Measurements from ENCODE around the gene GPRC5B.

GPRC5B gene

DNA sequence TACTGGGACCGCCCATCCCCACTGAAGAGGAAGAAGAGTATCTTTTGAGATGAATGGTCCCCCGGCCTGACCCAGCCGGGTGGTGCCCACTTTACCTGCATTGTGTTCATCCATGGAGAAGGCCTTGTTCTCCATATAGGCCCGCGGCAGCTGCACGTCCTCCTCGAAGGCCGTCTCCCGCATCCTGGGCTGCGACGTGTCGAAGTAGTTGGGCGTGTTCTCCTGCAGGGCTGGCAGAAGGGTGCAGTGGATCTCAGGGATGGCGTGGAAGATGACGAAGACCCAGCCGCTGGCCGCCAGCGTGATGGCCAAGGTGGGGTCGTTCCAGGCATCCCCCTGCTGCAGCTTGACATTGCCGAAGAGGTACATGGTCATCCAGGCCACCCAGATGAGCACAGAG, 12.9 kb downstream of the GPRC5B start:
- DNase-seq (ENCODE audit: low spot score) = no peak

DNA sequence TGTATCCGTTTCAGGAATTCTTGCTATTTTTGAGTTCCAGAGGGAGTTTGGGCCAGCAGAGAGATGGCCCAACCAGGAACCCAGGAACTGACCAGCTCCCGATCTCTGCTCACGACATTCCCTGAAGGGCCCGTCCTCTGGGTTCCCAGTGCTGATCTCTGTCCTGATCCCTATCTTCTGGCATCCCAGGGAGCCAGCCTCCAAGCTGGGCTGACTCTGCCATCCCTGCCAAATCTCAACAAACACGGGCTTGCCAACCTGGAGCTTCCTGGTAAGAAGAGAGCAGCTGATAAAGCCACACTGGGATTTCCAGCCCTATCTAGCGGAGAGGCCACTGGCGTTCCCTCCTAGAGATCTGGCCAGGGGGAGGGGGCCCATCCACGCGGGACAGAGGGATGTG, 16.2 kb downstream of the GPRC5B start:
- peak; percentile 46 for DNase-seq (ENCODE audit: low spot score)

DNA sequence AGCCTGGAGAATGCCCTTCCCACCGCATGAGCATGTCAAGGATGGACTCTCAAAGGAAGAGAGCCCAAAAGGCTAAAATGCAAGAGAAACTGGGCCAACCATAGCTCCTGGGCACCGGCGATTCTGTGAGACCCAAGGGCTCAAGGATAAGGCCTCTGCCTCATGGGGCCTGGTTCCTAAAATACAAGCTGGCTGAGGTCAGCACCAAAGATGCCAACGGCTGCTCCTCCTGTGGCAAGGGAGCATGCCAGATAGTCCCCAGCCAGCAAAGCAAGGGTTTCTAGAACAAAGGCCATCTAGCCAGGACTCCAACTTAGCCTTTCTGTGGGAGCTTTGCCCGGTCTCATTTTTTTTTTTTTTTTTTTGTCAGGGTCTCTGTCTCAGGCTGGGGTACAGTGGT, 20.1 kb downstream of the GPRC5B start:
- DNase-seq (ENCODE audit: low spot score) = peak; percentile 80

DNA sequence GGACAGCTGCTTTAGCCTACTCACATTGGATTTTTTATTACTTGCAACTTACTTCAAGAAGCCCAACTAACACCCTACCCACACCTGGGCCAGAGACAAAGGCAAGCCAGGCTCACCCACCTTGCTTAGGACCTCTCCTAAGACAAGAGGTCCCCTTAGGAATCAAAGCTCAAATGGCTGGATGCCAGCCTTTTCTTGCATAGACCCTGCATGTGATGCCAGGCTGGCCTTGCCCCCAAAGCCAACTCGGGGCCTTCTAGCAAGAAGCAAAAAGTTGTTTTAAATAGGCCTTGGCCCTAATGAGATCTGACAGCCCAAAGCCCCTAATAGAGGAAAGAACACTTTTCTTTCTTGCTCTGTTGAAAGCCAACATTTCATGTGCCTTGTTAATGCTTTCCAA, 20.7 kb downstream of the GPRC5B start:
- DNase-seq (ENCODE audit: low spot score) = no peak

DNA sequence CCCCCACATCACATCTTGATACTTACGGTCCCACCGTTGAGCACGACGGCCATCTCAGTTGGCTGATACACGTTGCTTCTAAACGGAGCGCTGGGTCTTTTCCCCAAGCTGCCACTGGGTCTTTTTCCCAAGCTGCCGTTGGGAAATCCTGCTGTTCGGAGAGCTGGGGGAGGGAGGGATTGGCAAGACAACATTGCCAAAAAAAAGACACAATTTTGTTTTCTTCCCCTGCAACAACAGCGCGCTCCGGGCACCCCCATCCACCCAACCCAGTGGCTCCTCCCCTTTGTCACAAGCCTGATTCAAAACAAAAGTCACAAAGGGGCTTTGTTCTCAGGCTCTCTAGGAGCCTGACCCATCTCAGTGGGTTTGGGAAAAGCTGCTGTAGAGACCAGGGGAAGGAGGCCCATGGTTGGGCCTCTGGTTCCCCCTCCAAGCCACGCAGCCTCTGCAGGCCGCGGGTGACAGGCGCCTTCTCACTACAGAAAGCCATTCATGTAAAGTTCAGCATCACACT, 22.8 kb downstream of the GPRC5B start:
- DNase-seq (ENCODE audit: low spot score) = peak; percentile 59

DNA sequence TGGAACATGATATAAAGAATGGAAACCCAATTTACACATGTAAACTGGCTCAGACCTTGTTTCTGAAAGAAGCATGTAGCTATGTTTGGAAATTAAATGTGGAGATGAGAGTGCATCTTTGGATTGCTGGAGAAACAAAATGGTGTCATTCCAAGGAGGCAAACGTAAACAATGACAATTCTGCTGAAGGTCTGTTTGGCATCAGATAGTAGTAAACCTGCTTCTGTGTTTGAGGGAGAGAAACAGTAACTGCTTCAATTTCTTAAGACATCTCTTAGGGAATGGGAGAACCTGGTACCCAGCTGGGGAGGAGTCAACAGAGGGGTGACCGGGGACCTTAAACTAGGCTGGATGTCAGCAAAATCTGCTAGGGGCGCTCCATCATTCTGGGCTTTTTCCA, 23.5 kb downstream of the GPRC5B start:
- peak; percentile 38 for DNase-seq (ENCODE audit: low spot score)

DNA sequence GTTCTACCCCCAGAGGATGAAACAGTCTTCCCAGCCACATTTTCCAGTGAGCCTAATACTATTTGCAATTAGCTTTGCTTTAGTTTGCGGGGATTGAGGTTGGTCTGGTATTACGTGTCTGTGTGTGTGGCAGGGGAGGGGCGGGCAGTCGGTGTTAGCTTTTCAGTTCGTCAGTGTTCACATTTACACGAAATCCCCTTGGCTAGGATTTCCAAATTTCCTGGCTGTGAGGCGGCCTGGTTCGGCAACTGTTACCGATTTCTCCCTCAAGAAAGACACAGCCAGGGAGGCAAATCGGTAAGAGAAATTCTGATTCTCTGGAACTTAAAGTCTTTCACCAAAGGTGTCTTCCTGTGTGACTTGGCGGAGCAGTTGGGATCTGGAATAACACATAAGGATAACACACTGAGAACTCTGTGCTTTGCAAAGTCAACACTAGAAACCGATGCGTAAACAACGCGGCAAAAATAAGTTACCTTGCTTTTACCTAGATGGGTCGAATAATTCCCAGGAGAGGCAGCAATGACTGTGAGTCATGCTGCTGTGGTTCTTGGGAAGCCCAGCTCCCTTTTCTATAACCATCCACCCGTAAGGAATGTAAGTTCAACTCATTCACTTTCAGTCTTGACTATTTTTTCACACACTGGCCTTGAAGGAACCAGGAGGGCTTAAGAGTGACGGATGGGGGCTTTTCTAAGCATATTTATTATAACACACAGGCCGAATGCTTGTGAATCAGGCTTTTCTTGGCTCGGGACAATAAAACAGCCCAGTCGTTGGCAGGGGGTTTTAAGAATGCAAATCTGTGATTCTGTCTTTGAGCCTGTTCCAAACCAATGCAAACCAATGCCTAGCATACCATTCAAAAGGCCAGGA, 24.2 kb downstream of the GPRC5B start:
- DNase-seq (ENCODE audit: low spot score) = peak; percentile 60

DNA sequence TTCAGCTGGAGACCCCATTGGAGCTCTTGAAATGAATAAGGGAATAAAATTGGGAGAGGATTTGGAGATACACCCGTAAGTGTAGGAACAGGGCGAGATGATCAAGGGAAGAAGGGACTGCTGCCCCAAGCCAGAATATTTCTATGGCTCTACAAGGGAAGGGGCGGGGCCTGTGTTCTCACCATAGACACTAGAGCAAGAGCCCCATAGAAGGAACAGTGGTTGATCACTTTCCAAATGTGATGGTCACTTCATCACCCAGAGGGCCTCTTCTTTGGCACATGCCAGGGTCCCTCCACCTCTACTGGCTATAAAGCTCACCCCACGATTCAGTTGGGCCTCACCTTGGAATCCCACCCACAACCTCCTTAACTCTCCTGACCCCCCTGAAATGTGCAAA, 25.0 kb downstream of the GPRC5B start:
- no peak for DNase-seq (ENCODE audit: low spot score)

DNA sequence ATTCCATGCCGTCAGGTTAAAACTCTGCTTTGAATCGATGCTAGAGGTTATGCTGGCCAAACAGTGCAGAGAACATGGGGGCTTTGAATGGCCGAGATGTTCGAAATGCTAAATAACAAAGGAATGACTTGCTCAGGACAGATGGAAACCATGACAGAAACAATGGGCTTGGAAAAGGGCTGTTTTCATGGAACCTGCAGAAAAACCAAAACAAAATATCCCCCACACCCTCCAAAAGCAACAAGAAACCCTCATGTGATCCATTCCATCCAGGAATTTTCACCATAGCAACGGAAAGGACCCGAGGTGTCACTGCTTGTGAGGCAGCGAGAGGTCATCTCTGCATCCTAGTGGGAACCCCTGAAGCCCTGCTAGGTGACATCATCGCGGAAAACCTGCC, 25.5 kb downstream of the GPRC5B start:
- DNase-seq (ENCODE audit: low spot score) = no peak

DNA sequence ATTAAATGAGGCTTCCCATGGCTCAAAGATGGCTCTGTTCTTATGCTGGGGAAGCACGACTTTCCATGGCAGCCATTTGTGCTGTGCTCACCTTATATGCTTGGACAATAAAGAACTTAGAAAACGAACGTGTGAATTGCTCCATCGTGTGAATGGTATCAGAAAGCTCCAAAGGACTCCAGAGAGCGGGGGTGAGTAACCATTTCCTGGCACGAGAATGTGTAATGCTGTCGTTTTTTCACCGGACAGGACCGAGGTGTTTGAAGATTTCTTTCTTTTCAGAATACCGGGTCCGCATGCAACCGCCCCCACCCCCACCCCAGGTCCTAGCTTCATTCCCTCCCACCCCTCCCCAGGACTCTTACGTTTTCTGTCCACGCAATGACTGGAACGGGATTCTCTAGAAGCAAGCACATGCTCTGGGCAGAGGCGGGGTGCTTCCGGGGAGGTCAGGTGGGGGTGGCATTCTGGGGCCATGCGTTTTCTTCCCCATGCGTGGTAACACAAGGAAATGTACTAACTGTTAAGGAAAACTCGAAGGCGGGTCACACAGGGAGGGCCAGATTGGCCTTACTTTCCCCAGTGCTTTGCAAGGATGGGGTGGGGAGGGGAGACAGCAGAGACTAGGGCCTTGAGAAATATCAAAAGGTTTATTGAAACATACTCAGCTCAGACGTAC, 26.2 kb downstream of the GPRC5B start:
- DNase-seq (ENCODE audit: low spot score) = no peak

DNA sequence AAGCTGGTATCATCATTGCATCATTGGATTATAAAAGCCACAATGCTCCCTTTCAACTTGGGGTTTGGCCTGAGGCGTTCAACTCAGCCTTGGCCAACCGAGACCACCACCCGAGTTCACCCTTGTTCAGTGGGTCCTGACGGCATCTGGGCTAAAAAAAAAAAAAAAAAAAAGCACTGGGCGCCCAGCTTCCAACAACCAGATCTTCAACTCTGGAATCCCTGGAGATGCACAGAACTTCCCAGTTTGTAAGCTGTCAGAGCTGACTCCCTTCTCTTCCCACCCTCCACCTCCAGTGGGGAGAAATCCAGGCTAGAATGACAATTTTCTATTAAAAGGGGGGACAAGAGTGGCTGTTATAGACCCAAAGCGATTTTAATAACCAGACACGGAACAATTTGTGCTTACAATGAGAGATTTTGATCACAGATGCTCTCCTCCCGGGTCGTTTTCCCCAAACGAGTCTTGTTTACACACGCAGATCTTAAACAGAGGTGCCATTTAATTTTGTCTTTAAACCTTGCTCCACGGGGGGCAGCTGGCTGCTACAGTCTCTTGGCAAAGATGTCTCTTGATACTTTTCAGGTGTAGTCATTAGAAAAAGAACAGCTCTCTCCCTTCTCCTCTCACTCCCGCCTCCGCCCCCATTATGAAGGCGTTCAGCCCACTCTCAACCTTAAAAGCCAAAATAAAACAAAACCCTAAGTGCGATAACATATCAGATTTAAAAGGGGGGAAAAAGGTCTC, 26.9 kb downstream of the GPRC5B start:
- peak; percentile 16 for DNase-seq (ENCODE audit: low spot score)

DNA sequence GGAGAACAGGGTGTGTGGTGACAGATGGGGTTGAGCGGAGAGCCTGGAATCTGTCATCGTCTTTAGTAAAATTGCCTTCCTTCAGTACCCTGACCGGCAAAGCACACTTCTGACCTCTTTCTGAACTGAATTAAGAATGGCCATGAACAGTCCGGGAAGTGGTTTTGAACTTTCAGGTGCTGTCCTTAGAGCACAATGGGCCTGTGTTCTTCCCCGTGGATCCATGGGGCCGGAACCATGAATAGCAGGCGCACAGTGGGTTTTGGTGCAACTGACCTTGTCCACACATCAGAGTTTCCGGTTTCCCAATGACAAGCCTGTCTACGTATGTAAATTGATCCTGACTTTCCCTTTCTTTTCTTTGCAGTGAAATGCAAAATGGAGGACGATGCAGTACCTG, 28.5 kb downstream of the GPRC5B start:
- DNase-seq (ENCODE audit: low spot score) = no peak

DNA sequence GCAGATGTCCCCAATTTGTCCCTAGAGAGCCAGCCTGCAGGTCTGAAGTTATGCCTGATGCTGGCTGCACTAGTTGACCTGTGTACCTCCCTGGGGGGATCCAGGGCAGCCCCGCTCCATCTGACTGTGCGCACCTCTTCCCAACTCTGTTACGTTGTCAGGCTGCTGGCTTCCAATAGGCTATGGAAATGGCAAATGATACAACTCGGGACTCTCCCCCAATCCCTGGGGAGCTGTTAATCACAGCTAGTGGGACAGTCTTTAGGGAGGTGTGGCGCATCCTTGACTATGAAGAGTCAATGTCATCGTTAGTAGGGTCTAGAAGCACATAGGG, 30.1 kb downstream of the GPRC5B start:
- no peak for DNase-seq (ENCODE audit: low spot score)

DNA sequence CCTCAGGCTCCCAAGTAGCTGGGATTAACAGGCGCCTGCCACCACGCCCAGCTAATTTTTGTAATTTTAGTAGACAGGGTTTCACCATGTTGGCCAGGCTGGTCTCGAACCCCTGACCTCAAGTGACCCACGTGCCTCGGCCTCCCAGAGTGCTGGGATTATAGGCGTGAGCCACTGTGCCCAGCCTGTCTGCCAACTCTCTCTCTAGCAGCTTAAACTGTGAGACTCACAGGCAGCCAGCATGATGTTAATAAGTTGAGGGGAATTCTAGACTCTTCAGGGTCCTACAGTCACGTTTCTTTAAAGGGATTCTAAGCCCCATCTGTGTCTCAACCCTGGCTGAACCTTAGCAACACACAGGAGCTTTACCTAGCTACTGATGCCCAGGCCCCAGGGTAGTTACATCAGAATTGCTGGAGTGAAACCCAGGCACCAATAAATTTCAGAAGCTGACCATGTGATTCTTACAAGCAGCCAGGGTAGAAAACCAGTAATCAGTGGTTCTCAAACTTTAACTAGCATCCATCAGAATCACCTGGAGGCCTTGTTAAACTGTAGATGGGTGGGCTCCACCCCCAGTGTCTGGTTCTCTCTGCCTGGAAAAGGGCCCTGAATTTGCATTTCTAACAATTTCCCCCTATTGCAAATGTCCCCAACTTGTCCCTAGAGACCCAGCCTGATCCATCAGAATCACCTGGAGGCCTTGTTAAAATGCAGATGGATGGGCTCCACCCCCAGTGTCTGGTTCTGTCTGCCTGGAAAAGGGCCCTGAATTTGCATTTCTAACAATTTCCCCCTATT, 30.7 kb downstream of the GPRC5B start:
- peak; percentile 16 for DNase-seq (ENCODE audit: low spot score)

DNA sequence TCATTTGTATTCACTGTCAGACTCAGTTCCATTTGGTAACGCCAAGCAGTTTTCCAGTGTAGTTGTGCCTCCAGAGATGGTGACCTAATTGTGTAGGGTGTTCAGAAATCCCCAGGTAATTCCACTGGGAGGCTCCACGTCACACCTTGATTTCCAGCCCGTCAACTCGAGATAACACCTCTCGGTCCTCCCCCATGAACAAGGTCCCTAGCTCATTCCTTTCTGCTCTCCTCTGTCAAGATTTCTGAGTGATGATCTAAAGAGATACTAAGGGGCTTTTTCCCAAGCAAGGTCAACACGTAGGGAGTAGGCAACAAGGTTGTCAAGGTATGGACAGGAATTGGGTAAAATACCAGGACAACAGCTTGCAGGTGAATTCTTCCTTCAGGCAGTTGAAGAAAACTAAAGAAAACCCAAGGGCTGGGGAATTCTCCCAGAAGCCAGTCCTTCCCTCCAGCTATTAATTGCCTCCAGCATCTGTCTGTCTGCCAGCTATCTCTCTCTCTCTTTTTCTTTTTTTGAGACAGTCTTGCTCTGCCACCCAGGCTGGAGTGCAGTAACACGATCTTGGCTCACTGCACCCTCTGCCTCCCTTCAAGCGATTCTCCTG, 31.4 kb downstream of the GPRC5B start:
- peak; percentile 19 for DNase-seq (ENCODE audit: low spot score)

DNA sequence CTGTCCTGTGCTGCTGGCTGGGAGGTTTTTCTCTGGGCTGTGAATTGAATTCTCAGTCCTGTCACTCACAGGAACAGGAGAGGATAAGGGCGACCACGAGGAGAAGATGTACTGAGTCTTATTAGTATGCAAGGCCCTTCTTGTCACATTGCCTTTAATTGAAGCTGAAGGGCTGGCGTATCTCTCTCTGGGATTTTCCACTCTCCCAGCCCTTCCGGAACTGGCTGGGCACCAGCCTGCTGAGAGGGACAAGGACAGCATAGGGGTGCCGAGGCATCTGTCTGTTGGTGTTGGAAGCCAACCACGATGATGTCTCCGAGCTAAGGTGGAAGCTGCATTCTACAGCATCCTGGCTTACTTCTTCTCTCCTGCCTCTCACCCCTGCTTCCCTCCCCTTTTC, 33.2 kb downstream of the GPRC5B start:
- DNase-seq (ENCODE audit: low spot score) = peak; percentile 95

DNA sequence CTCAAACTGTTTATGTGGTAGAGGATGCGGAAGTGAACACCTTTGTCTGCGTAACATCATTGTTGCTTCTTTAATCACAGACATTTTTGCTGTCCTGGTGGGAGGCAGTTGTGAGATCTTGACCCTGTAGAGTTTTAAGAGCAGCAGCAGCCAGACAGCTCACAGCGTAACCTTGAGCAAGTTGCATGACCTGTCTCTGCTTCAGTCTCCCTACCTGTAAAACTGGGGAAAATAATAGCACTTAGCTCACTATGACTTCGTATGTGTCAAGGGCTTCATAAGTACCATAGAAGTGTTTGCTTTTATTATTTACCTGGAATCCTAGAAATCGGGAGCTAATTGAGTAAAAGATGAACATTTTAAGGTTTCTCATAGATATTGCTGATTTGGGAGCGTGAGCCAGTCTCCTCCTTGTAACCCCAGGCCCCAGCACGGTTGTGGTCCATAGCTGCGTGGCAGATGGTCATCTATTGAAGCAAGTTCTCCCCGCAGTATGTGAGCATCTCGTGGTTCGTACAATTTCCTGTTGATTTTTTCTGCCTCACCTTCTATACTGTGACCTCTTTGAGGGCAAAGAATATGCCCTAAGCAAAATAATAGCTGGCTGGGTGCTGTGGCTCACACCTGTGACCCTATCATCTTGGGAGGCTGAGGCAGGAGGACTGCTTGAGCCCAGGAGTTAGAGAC, 34.4 kb downstream of the GPRC5B start:
- no peak for DNase-seq (ENCODE audit: low spot score)

DNA sequence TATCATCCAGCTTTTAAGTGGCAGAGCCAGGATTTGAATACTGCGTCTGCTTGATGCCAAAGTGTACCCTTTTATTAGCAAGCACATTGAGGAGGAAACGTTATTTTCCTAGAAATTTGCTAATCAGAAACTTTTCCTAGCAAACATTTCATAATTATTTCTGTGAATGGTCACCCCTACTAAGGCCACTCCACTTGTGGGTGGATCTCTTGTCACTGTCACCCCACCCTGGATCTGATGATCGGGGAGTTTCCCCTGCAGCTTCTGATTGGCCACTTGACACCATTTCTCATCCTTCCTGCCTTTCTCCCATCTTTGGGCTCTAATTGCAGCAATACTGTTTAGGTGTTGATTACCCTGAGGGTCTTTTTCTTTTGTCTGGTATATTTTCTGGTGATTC, 35.9 kb downstream of the GPRC5B start:
- DNase-seq (ENCODE audit: low spot score) = no peak

DNA sequence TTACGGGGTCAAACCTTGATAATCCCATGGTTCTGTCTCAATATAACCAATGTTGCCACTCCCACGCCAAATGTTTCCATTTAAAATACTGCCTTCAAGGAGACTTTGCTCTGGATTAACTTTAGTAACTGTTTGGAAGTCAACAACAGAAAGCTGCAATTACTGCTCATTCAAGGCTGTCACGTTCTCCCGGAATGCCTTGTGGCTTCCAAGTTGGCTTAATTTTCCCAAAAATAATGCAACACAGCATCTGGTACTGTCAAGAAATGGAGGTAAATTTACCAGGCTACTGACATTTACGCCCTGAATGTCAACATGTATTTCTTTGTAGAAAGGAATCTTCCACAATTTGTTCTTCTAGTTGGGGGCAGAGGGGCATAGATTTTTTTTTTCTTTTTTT, 38.2 kb downstream of the GPRC5B start:
- no peak for DNase-seq (ENCODE audit: low spot score)

DNA sequence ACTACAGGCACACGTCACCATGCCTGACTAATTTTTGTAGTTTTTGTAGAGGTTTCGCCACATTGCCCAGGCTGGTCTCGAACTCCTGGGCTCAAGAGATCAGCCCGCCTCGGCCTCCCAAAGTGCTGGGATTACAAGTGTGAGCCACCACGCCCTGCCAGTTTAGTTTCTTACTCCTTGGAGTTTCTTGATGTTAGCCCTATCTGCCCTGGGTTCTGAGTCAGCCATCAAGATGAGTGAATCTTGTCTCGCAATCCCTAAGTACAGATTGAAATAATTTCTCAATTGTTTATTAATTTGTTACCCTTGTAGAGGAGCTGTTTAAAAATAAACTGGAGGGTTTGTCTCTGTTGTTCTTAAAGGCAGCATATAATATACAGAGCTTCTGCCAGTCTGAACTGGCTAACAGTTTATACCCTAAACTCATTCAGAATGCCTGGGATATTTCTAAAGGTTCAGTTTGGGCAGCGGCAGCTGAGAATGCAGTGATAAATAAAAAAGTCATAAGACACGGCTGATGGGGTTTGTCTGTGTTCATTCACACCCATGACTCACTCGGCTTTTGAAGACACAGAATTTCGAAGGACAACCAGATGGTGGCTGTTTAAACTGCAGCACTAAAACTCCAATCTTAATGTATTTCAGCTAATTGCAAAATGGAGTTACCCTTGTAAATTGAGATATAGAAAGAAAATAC, 39.6 kb downstream of the GPRC5B start:
- no peak for DNase-seq (ENCODE audit: low spot score)

Data from cerebellar cortex (tissue), 1 donor.